Stimulated activated naive CD8-positive, alpha-beta T cell treated with anti-CD3 and anti-CD28 coated beads, Interleukin-15, Interleukin-2, amounts not matched to agents 100 U/mL and 50 U/mL, for 24 hours (primary cell): Measurements from ENCODE around the gene KRT71.

Experiments used
- ATAC-seq: fragments of 150-1000 bp; cut with Tn5 transposase; one replicate; pipeline ENCODE4 v1.10.0; 2021
- DNase-seq: peaks from one replicate; pipeline ENCODE4 v3.0.0; 2021

KRT71 gene

DNA sequence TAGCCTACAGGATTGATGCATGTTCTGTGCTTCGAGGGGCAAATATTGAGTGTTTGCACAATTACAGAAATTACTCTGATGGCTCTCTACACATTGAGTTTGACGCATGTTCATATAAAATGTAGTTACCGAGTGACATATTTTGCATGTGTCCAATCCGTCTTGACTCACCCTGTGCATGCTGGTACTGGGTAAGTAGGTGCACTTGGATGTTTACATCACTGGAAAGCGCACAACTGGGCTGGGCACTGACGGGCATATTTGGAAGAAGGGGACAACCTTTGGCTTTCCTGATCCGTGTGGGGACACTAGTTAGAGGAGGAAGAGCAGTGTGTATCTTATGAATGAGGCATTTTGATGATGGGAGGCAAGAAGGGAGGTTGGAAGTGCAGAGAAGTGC is 55.0 kb downstream of the KRT71 start:
- ATAC-seq (no peak), DNase-seq (no peak)

DNA sequence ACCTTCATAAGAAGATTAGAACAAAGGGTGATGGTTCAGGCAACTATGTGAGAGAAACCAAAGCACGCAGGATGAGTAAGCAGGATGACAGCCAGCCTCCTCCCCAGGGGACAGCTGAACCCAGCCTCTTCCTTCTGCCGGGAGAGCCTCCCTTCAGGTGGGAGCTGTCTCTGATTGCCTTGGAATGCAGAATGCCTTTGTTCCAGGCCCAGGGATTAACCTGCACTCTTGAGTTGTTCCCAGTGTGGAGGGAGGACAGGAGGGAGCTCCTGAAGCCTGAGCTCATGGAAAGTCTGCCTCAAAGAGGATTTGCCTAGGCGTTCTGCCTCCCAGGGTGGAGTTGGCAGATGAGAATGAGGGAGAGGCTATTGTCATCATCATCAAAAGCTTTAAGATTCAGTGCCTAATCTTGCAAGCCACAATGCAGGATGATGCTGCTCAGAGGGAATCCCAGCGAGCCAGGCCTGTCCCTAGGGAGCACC is 56.3 kb downstream of the KRT71 start:
- no peak for ATAC-seq

DNA sequence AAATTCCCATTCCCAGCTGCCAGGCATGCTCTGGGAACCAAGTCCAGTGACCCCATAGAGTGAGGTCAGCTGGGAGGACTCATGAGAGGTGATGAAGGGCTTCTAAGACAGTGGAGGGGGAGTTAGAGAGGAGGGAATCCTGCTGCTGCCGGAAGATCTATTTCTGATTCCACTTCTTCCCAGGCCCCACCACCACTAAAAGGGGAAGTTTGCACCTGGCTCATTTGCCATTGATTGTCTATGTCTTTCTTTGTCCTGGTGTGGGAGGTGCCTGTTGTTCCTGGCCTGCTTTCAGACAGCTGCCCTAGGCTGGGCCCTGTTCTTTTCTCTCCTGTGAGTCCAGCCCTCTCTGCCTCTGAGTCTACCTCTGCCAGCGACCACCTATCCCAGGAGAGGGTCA is 56.9 kb downstream of the KRT71 start:
- DNase-seq (no peak), ATAC-seq (no peak)

More for the DNA sequence above, 56.3 kb downstream of the KRT71 start:
- DNase-seq, result no peak

DNA sequence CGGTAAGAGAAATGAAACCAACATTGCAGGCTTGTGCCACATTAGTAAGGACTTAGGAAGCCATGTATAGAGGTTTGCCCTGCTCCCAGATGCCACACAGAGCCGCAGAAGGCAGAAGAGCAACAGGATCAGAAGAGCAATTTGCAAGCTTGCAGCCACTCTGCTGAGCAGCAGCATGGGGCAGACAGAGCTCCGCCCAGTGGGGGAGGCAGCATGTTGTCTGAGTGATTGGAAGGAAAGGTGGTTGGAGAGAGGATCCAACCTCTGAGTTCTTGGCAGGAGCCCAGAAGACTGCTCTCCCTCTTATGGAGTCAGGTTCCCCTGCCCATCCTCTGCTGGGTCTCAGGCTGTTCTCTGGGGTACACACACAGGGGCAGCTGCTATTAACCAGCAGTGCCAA is 57.6 kb downstream of the KRT71 start:
- DNase-seq (no peak), ATAC-seq (peak; percentile 29)

DNA sequence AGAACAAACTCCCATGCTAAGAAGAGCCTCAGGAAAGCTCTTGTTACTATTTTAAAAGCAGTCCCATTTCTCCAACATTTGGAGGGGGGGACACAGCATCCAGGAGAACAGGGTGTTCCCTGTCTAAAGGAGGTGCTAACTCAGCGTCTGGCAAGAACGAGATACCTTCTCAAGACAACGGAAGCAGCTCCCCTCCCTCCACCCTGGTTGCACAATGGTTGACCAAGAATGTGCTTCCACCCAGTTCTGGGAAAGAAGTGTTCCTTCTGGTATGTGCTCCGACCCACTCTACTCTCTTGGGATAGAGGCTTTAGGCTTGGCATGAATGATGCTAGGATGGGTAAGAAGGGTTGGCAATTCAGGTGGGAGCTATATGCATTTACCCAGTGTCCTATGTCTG is 58.4 kb downstream of the KRT71 start:
- DNase-seq (no peak), ATAC-seq (no peak)

DNA sequence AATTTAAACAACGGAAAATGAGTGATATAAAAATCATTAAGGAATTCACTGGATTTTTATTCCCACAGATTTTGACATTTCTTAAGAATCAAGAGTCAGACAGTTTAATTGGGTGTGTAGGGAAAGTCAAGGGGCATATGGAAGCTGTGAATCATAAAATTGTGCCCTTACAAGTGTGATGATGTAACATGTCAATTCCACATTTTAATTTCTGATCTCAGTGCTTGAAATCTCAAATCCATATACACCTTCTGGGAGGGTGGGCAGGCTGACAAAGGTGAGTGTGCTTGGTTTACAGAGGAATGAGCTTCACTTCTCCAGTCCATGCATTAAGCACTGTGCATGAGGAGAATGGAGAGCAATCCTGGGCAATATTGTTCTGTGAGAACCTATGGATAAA is 58.8 kb downstream of the KRT71 start:
- DNase-seq (no peak), ATAC-seq (no peak)
